GM12872 (cell line): ENCODE measurements around the gene GNA12.

ENCODE experiments used
- CTCF ChIP-seq: IDR thresholded peaks from 3 replicates; pipeline ENCODE4 v1.5.1; 2011; ENCODE audit warnings: low read depth, mild to moderate bottlenecking, low read length, moderate library complexity; ENCODE audit not compliant: insufficient read depth

The GNA12 gene

GRCh38 chr7:2796358-2797352, 47.5 kb downstream of the GNA12 start:
- TF ChIP-seq CTCF, result no peak

GRCh38 chr7:2795906-2796305, 48.2 kb downstream of the GNA12 start:
- TF ChIP-seq CTCF, result no peak

GRCh38 chr7:2794836-2795636, 49.1 kb downstream of the GNA12 start:
- TF ChIP-seq CTCF, result no peak

GRCh38 chr7:2792856-2793487, 51.1 kb downstream of the GNA12 start:
- no peak for TF ChIP-seq CTCF

GRCh38 chr7:2792235-2792634, 51.9 kb downstream of the GNA12 start:
- TF ChIP-seq CTCF, result no peak

- TF ChIP-seq CTCF, result no peak
These were observed 52.7 kb downstream of the GNA12 start for GRCh38 chr7:2791390-2791789.
